ENCODE data around the gene GNAO1.

Gene GNAO1

GRCh38 chr16:56266641-56267607 is 75.6 kb downstream of the GNAO1 start:
- no peak for DNase-seq

GRCh38 chr16:56267888-56268287 is 76.6 kb downstream of the GNAO1 start:
- no peak for DNase-seq

- DNase-seq: no peak
These were observed 77.5 kb downstream of the GNAO1 start for GRCh38 chr16:56268799-56269198.

GRCh38 chr16:56269281-56269680 is 78.0 kb downstream of the GNAO1 start:
- no peak for DNase-seq

GRCh38 chr16:56269811-56270684 is 78.8 kb downstream of the GNAO1 start:
- DNase-seq: no peak

- no peak for DNase-seq
These were observed 79.5 kb downstream of the GNAO1 start for GRCh38 chr16:56270828-56271227.

GRCh38 chr16:56272583-56272894 is 81.2 kb downstream of the GNAO1 start:
- DNase-seq: no peak

GRCh38 chr16:56273615-56274014 is 82.3 kb downstream of the GNAO1 start:
- DNase-seq: no peak

GRCh38 chr16:56274369-56274768 is 83.1 kb downstream of the GNAO1 start:
- no peak for DNase-seq

- no peak for DNase-seq
These were observed 83.8 kb downstream of the GNAO1 start for GRCh38 chr16:56275076-56275475.

- DNase-seq: no peak
These were observed 84.5 kb downstream of the GNAO1 start for GRCh38 chr16:56275801-56276200.

- DNase-seq: no peak
These were observed 85.8 kb downstream of the GNAO1 start for GRCh38 chr16:56277075-56277474.

- no peak for DNase-seq
These were observed 87.0 kb downstream of the GNAO1 start for GRCh38 chr16:56278196-56278855.

- DNase-seq: no peak
These were observed 87.8 kb downstream of the GNAO1 start for GRCh38 chr16:56279132-56279531.

GRCh38 chr16:56279914-56280313 is 88.6 kb downstream of the GNAO1 start:
- no peak for DNase-seq

- DNase-seq: no peak
These were observed 90.0 kb downstream of the GNAO1 start for GRCh38 chr16:56281249-56281805.

GRCh38 chr16:56282451-56282850 is 91.2 kb downstream of the GNAO1 start:
- DNase-seq: no peak

GRCh38 chr16:56284521-56284920 is 93.2 kb downstream of the GNAO1 start:
- DNase-seq: no peak

GRCh38 chr16:56286809-56287208 is 95.5 kb downstream of the GNAO1 start:
- no peak for DNase-seq

- DNase-seq: no peak
These were observed 96.7 kb downstream of the GNAO1 start for GRCh38 chr16:56288019-56288418.

GRCh38 chr16:56289416-56289815 is 98.1 kb downstream of the GNAO1 start:
- DNase-seq: no peak

GRCh38 chr16:56289862-56290261 is 98.6 kb downstream of the GNAO1 start:
- no peak for DNase-seq

GRCh38 chr16:56294014-56294413 is 102.7 kb downstream of the GNAO1 start:
- DNase-seq: no peak
